Activated T-cell treated with anti-CD3 and anti-CD28 coated beads, Interleukin-2, amount 50 U/mL, for 4 hours (primary cell): ENCODE data around the gene XIRP2. TPM values are rescaled to one million over a fixed set of nuclear protein-coding genes. Genes with fewer than 3 reads are reported as not detected.

ENCODE experiments used
- ATAC-seq, 2 donors: fragments of 200-7000 bp; cut with Tn5 transposase; one replicate each; pipeline ENCODE4 v1.10.0; 2021
- DNase-seq: peaks from one replicate; pipeline ENCODE4 v3.0.0-alpha.2; 2020
- H3K27me3 Mint-ChIP-seq: one replicate; pipeline ENCODE4 v1.8.0; 2021; ENCODE audit warnings: low read depth, mixed read lengths
- H3K36me3 Mint-ChIP-seq: one replicate; pipeline ENCODE4 v1.8.0; 2022; ENCODE audit warnings: mixed read lengths; ENCODE audit not compliant: insufficient read depth
- H3K4me1 Mint-ChIP-seq: one replicate; pipeline ENCODE4 v1.8.0; 2021; ENCODE audit warnings: low read depth, mixed read lengths
- H3K4me3 Mint-ChIP-seq: one replicate; pipeline ENCODE4 v1.8.0; 2021; ENCODE audit warnings: mild to moderate bottlenecking, moderate library complexity, mixed read lengths
- H3K9me3 Mint-ChIP-seq: one replicate; pipeline ENCODE4 v1.8.0; 2021; ENCODE audit warnings: mixed read lengths
- total RNA-seq, 3 donors: library from RNA; stranded (reverse); gene quantifications; one replicate each; pipeline ENCODE4 v1.2.1, GENCODE V29; 2021

The XIRP2 gene
- total RNA-seq, 3 donors from 2014 or later = not detected

GRCh38 chr2:167140767-167141166 lies 252.5 kb downstream of the XIRP2 start:
- Mint-ChIP-seq H3K4me1 (no peaks in the 10 kb centered on the region), H3K9me3 (no peaks in the 10 kb centered on the region), H3K4me3 (no peak overlapping the region), H3K36me3 (no peaks in the 10 kb centered on the region), H3K27me3 (no peaks in the 10 kb centered on the region)
- no peak for ATAC-seq
- no peak for DNase-seq

- H3K9me3 Mint-ChIP-seq = no peaks in the 10 kb centered on the region
- DNase-seq = no peak
Observed at GRCh38 chr2:167142554-167142953, 254.3 kb downstream of the XIRP2 start.

GRCh38 chr2:167144179-167144898 lies 256.1 kb downstream of the XIRP2 start:
- DNase-seq (no peak), ATAC-seq (no peak)
- Mint-ChIP-seq H3K36me3 (no peaks in the 10 kb centered on the region), H3K4me3 (no peak overlapping the region), H3K4me1 (no peaks in the 10 kb centered on the region), H3K9me3 (no peaks in the 10 kb centered on the region), H3K27me3 (no peaks in the 10 kb centered on the region)

More at GRCh38 chr2:167142554-167142953, 254.3 kb downstream of the XIRP2 start:
- no peak overlapping the region for H3K4me3 Mint-ChIP-seq
- no peaks in the 10 kb centered on the region for H3K4me1 Mint-ChIP-seq
- ATAC-seq = no peak
- H3K27me3 Mint-ChIP-seq = no peaks in the 10 kb centered on the region
- no peaks in the 10 kb centered on the region for H3K36me3 Mint-ChIP-seq

- Mint-ChIP-seq H3K9me3 (no peaks in the 10 kb centered on the region), H3K36me3 (no peaks in the 10 kb centered on the region), H3K4me3 (no peak overlapping the region), H3K4me1 (no peaks in the 10 kb centered on the region), H3K27me3 (no peaks in the 10 kb centered on the region)
- ATAC-seq (no peak), DNase-seq (no peak)
Observed at GRCh38 chr2:167147271-167147941, 259.1 kb downstream of the XIRP2 start.

- Mint-ChIP-seq H3K36me3 (no peaks in the 10 kb centered on the region), H3K27me3 (no peaks in the 10 kb centered on the region), H3K4me3 (no peak overlapping the region), H3K4me1 (no peaks in the 10 kb centered on the region), H3K9me3 (no peaks in the 10 kb centered on the region)
- no peak for DNase-seq
- no peak for ATAC-seq
Observed at GRCh38 chr2:167151894-167152293, 263.6 kb downstream of the XIRP2 start.

- Mint-ChIP-seq H3K4me1 (no peaks in the 10 kb centered on the region), H3K36me3 (no peaks in the 10 kb centered on the region), H3K9me3 (peaks cover 7% of the 10 kb centered on the region), H3K27me3 (no peaks in the 10 kb centered on the region), H3K4me3 (no peak overlapping the region)
- ATAC-seq = no peak
- DNase-seq = no peak
Observed at GRCh38 chr2:167157523-167157922, 269.2 kb downstream of the XIRP2 start.

- H3K27me3 Mint-ChIP-seq = no peaks in the 10 kb centered on the region
- H3K4me3 Mint-ChIP-seq = no peak overlapping the region
- DNase-seq = no peak
- H3K4me1 Mint-ChIP-seq = no peaks in the 10 kb centered on the region
- H3K36me3 Mint-ChIP-seq = no peaks in the 10 kb centered on the region
- peaks cover 12% of the 10 kb centered on the region for H3K9me3 Mint-ChIP-seq
- no peak for ATAC-seq
Observed at GRCh38 chr2:167177196-167177595, 288.9 kb downstream of the XIRP2 start.

GRCh38 chr2:167181134-167181533 lies 292.9 kb downstream of the XIRP2 start:
- H3K4me1 Mint-ChIP-seq = no peaks in the 10 kb centered on the region
- no peak overlapping the region for H3K4me3 Mint-ChIP-seq
- no peak for DNase-seq
- no peak for ATAC-seq
- H3K27me3 Mint-ChIP-seq = no peaks in the 10 kb centered on the region
- H3K36me3 Mint-ChIP-seq = no peaks in the 10 kb centered on the region
- H3K9me3 Mint-ChIP-seq = no peaks in the 10 kb centered on the region

- Mint-ChIP-seq H3K27me3 (no peaks in the 10 kb centered on the region), H3K9me3 (no peaks in the 10 kb centered on the region), H3K36me3 (no peaks in the 10 kb centered on the region), H3K4me1 (no peaks in the 10 kb centered on the region), H3K4me3 (no peak overlapping the region)
- ATAC-seq (no peak), DNase-seq (no peak)
Observed at GRCh38 chr2:167181688-167182087, 293.4 kb downstream of the XIRP2 start.

GRCh38 chr2:167182403-167182802 lies 294.1 kb downstream of the XIRP2 start:
- no peaks in the 10 kb centered on the region for H3K36me3 Mint-ChIP-seq
- no peaks in the 10 kb centered on the region for H3K27me3 Mint-ChIP-seq
- ATAC-seq (no peak), DNase-seq (no peak)
- no peak overlapping the region for H3K4me3 Mint-ChIP-seq
- H3K9me3 Mint-ChIP-seq = no peaks in the 10 kb centered on the region
- no peaks in the 10 kb centered on the region for H3K4me1 Mint-ChIP-seq

- no peak for ATAC-seq
- Mint-ChIP-seq H3K9me3 (no peaks in the 10 kb centered on the region), H3K36me3 (no peaks in the 10 kb centered on the region), H3K27me3 (no peaks in the 10 kb centered on the region), H3K4me3 (no peak overlapping the region), H3K4me1 (no peaks in the 10 kb centered on the region)
- DNase-seq = no peak
Observed at GRCh38 chr2:167183931-167184330, 295.7 kb downstream of the XIRP2 start.

- H3K27me3 Mint-ChIP-seq = no peaks in the 10 kb centered on the region
- no peaks in the 10 kb centered on the region for H3K4me1 Mint-ChIP-seq
- peaks cover 3% of the 10 kb centered on the region for H3K9me3 Mint-ChIP-seq
- DNase-seq (no peak), ATAC-seq (no peak)
- no peaks in the 10 kb centered on the region for H3K36me3 Mint-ChIP-seq
- H3K4me3 Mint-ChIP-seq = no peak overlapping the region
Observed at GRCh38 chr2:167186465-167186864, 298.2 kb downstream of the XIRP2 start.

GRCh38 chr2:167187049-167187727 lies 298.9 kb downstream of the XIRP2 start:
- H3K4me3 Mint-ChIP-seq = no peak overlapping the region
- H3K36me3 Mint-ChIP-seq = no peaks in the 10 kb centered on the region
- H3K9me3 Mint-ChIP-seq = peaks cover 3% of the 10 kb centered on the region
- DNase-seq = no peak
- H3K27me3 Mint-ChIP-seq = no peaks in the 10 kb centered on the region
- H3K4me1 Mint-ChIP-seq = no peaks in the 10 kb centered on the region
- ATAC-seq = no peak

- ATAC-seq = no peak
- no peaks in the 10 kb centered on the region for H3K27me3 Mint-ChIP-seq
- peaks cover 3% of the 10 kb centered on the region for H3K9me3 Mint-ChIP-seq
- no peaks in the 10 kb centered on the region for H3K36me3 Mint-ChIP-seq
- DNase-seq = no peak
- no peaks in the 10 kb centered on the region for H3K4me1 Mint-ChIP-seq
- no peak overlapping the region for H3K4me3 Mint-ChIP-seq
Observed at GRCh38 chr2:167187978-167188967, 300.0 kb downstream of the XIRP2 start.
